HepG2 (cell line): ENCODE data around the gene LLGL1.

Source experiments
- NFYB ChIP-seq: sonication (generic); formaldehyde crosslinking; IDR thresholded peaks from 2 replicates; pipeline ENCODE4 v1.4.0; 2020; ENCODE audit warnings: missing genetic modification reagents
- RBAK ChIP-seq: sonication (generic); formaldehyde crosslinking; IDR thresholded peaks from 2 replicates; pipeline ENCODE4 v1.5.1; 2020; ENCODE audit warnings: mild to moderate bottlenecking, missing genetic modification reagents
- SRSF4 ChIP-seq: fragments of 200-400 bp; formaldehyde crosslinking; IDR thresholded peaks from one replicate; pipeline ENCODE4 v1.6.1; 2018; ENCODE audit warnings: mild to moderate bottlenecking, low read depth, low read length, moderate library complexity; ENCODE audit not compliant: poor library complexity, severe bottlenecking
- TF ChIP-seq, protein P1 (sequence below): sonication (generic); formaldehyde crosslinking; IDR thresholded peaks from 2 replicates; pipeline ENCODE4 v1.5.0; 2020; ENCODE audit warnings: mild to moderate bottlenecking, missing genetic modification reagents, moderate library complexity

DNA sequence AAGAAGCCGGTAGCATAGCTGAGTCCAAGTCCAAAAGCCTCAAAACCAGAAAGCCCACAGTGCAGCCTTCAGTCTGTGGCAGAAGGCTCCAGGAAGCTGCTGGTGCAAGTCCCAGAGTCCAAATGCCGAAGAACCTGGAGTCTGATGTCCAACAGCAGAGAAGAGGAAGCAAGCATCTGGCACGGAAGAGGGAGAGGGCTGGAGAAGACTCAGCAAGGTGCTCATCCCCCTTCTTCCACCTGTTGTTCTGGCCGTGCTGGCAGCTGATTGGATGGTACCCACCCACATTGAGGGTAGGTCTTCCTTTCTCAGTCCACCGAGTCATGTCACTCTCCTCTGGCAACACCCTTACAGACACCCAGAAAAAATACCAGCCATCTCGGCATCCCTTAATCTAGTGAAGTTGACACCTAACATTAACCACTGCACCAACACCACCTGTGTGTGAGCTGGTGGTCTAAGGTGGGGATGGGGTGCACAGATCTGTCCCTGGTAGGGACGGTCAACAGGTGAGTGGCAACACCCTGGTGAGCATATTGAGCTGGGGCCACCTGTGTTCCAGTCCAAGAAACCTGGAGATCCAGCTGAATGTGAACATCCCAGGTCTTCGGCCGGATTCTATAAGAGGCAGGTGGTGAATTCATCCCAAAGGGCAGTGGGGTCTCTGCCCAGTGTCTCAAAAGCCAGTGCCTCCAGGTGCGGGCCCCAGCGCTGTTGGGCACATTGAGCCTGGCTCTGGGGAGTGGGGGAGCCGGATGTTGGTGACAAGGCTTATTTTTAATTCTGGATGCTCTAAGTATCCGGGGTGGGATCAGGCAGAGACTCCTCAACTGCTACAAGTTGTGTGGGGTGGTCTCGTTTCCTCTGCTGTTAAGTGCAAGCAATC is 44.9 kb downstream of the LLGL1 start:
- TF ChIP-seq, protein P1, sequence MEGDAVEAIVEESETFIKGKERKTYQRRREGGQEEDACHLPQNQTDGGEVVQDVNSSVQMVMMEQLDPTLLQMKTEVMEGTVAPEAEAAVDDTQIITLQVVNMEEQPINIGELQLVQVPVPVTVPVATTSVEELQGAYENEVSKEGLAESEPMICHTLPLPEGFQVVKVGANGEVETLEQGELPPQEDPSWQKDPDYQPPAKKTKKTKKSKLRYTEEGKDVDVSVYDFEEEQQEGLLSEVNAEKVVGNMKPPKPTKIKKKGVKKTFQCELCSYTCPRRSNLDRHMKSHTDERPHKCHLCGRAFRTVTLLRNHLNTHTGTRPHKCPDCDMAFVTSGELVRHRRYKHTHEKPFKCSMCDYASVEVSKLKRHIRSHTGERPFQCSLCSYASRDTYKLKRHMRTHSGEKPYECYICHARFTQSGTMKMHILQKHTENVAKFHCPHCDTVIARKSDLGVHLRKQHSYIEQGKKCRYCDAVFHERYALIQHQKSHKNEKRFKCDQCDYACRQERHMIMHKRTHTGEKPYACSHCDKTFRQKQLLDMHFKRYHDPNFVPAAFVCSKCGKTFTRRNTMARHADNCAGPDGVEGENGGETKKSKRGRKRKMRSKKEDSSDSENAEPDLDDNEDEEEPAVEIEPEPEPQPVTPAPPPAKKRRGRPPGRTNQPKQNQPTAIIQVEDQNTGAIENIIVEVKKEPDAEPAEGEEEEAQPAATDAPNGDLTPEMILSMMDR (CRISPR knock-in tag): no peak
- TF ChIP-seq SRSF4 (no peak), RBAK (CRISPR knock-in tag) (no peak), NFYB (CRISPR knock-in tag) (no peak)
